GM18526 (cell line): Measurements from ENCODE around the gene PRSS33.

Source experiments
- POLR2A ChIP-seq: IDR thresholded peaks from 3 replicates; pipeline ENCODE4 v1.6.1; 2011; ENCODE audit not compliant: insufficient read length; ENCODE audit errors: extremely low read depth

Gene PRSS33

GRCh38 chr16:2825906-2826305 lies 38.5 kb upstream of the PRSS33 start:
- TF ChIP-seq POLR2A: no peak

DNA sequence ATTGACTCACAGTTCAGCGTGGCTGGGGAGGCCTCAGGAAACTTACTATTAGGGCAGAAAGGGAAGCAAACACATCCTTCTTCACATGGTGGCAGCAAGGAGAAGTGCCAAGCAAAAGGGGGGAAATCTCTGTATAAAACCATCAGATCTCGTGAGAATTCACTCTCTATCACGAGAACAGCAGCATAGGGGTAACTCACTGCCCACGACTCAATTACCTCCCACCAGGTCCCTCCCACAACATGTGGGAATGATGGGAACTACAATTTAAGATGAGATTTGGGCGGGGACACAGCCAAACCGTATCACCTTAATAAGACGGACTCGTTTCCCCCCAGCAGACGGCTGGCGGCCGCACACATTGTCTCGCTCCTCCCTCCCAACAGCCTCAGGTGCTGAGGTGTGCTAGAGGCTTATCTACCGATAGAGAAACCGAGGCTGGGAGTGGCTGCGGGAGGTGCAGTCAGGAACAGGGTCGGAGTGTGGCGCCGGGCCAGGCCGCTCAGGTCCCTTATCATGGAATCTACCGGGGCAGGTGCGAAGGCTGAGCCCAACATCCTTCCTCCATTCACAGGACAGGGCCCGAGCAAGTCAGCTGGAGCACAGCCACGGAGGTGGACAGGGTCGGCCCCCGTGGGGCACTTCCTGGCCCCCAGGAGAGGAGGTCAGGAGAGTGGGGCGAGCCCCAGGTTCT lies 37.8 kb upstream of the PRSS33 start:
- no peak for TF ChIP-seq POLR2A

DNA sequence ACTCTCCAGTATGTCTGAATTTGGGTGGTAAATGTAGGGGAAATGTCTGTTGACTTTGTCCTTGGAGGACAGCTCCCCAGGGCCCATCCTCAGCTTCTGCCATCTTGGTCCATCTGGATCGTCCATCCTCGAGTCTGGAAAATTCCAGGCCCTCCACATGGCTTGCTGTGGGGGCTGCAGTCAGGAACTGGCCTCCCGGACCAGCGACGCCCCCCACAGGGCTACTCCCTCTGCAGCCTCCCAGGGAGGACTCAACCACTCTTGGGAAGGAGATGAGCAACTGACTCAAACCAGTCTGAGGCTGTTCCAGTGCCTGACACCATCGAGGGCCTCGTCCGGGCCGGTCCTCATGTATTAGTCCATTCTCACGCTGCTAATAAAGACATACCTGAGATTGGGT lies 37.3 kb upstream of the PRSS33 start:
- no peak for TF ChIP-seq POLR2A

DNA sequence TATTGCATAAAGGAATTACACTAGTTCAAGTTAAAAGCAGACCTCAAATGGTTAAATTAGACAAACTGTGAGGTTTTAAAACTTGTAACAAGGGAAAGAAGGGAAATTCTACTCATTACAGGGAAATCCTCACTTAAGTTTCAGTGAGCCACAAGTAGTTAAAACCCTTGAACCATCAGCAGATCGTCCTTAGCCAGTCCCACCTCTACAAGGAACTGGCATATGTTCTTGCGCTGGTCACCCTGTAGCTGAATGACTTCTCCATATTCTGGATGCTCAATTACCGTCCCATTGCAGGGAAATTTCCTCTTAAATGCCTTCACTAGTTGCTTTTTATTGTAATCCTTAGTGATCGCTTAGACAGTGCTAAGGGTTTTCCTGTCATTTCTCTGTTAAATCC lies 35.1 kb upstream of the PRSS33 start:
- TF ChIP-seq POLR2A: no peak

DNA sequence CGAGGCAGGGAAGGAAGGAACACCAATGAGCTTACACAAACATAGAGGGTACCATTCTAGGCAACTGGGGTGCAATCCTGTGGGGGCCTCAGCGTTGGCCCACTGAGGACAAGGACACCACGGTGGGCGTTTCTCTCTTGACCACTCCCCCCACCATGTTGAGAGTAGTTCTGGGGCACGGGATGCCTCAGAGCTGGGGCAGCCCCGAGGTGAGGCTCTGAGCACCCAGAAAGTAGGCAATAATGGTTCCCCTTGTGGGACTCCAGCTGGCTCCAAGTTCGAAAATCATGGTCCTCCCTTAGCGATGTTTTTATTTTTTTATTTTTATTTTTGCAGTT lies 34.8 kb upstream of the PRSS33 start:
- no peak for TF ChIP-seq POLR2A

DNA sequence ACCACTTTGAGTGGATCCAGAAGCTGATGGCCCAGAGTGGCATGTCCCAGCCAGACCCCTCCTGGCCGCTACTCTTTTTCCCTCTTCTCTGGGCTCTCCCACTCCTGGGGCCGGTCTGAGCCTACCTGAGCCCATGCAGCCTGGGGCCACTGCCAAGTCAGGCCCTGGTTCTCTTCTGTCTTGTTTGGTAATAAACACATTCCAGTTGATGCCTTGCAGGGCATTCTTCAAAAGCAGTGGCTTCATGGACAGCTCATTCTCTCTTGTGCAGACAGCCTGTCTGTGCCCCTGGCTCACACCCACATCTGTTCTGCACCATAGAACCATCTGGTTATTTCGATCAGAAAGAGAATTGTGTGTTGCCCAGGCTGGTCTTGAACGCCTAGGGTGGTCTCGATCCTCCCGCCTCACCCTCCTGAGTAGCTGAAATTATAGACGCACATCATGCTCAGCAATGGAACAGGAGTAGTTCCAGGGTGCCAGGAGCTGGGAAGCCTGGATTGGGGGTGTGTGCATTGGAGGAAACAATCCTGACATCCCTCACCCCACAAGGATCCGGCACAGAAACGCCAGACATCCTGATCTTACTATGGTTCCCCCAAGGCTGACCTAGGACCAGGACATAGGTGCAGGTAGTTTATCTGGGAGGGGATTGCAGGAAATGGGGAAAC lies 34.3 kb upstream of the PRSS33 start:
- TF ChIP-seq POLR2A: no peak

GRCh38 chr16:2820836-2821486 lies 33.6 kb upstream of the PRSS33 start:
- no peak for TF ChIP-seq POLR2A

GRCh38 chr16:2819939-2820835 lies 32.8 kb upstream of the PRSS33 start:
- TF ChIP-seq POLR2A: no peak

DNA sequence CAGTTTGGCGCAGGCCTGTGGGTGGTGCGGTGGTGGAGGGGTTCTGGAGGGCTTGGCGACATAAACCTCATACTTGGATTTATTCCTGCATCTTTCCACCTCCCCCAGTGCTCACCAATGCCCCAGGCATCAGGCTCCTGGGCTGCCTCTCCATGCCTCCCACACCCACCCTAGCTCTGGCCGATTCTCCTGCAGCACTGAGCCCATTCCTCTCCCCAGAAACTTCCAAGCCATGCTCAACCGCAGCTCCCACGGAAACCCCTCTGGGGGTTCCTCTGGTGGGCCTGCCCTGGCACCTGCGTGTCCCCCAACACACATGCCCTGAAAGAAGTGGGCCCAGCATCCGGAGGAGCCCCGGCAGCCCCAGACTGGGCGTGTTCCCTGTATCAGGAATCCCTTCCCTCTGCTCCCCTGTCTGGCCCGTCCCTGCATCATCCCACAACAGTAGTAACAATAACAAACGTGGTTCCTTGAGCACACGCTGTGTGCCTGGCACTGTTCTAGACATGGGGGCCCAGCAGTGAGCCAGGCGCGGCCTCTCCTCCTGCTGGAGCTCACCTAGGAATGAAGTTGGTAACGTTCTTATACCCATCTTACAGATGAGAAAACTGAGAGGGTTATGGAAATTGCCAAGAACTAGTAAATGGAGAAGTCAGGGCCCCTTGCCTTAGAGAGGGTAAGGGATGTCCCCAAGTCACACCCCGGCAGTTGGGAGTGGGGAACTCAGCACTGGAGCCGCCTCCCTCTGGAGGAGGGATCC lies 32.0 kb upstream of the PRSS33 start:
- no peak for TF ChIP-seq POLR2A

GRCh38 chr16:2818272-2818876 lies 31.0 kb upstream of the PRSS33 start:
- TF ChIP-seq POLR2A: no peak

DNA sequence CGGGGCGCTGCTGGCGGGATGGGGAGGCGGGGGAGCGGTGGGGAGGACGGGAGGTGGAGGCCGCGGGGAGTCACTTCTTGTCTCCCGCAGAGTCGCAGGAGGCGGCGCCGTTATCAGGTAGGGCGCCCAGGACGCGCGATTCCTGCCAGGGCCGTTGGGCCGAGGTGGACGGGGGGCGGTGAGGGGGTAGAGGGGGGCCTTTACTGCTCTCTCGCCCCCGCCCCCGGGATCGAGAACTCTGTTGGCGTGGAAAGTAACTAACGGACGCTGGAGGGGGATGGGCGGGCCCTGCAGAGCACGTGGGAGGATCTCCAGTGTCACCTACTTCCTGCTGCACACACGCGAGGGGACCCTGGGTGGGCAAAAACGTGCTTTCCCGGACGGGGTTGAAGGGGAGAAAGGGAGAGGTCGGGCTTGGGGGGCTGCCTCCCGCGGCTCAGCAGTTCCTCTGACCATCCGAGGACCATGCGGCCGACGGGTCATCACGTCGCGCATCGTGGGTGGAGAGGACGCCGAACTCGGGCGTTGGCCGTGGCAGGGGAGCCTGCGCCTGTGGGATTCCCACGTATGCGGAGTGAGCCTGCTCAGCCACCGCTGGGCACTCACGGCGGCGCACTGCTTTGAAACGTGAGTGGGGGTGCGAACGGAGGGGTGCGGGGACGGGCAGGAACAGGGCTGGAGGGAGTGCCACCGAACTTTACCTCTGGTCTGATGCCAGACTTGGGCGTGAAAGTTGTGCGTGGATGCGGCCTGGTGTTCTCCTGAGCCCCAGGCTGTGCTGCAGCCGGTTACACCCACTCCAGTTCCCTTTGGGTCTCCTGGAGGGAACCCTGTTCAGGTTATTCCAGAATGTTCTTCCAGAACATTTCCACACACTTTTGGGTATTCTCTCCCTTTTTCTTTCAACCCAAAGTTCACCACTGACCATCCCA lies 30.2 kb upstream of the PRSS33 start:
- no peak for TF ChIP-seq POLR2A

- TF ChIP-seq POLR2A: no peak
Measured at GRCh38 chr16:2816751-2817339, 29.5 kb upstream of the PRSS33 start, which contains the start of gene PRSS21. Gene PRSS21, plus strand, starts transcription at chr16:2817237. Its CDS starts 32 bp downstream, at chr16:2817269.

DNA sequence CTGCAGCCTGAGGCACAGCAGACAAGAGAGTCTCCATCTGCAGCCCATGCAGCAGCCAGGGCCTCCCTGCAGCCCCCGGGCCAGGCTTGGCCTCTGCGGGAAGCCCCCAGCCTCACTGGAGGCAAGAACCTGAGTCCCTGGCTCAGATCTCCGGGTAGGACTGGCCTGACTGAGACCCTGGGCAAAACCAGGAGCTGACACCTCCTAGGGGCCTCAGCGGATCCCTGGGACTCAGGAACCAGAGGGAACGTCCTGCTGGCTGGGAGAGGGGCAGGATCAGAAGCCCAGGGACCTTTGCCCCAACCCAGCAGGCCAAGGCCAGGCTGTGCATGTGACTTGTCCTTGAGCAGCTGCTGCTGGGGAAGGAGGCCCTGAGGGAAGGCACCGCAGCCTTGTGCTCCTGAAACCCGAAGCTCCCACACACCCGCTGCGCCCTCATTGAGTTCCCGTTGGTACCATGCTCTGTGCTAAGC lies 28.0 kb upstream of the PRSS33 start:
- no peak for TF ChIP-seq POLR2A
